HG03045 (cell line): ENCODE measurements around the gene COLEC12.

Source experiments
- ATAC-seq: cut with Tn5 transposase; IDR thresholded peaks from one replicate; pipeline ENCODE4 v1.9.1; 2021; ENCODE audit warnings: mild to moderate bottlenecking, moderate library complexity; ENCODE audit not compliant: unreplicated experiment

Gene COLEC12

GRCh38 chr18:364256-364826 lies 136.2 kb downstream of the COLEC12 start:
- no peak for ATAC-seq

- no peak for ATAC-seq
These were observed 137.0 kb downstream of the COLEC12 start for GRCh38 chr18:363301-364085.

DNA sequence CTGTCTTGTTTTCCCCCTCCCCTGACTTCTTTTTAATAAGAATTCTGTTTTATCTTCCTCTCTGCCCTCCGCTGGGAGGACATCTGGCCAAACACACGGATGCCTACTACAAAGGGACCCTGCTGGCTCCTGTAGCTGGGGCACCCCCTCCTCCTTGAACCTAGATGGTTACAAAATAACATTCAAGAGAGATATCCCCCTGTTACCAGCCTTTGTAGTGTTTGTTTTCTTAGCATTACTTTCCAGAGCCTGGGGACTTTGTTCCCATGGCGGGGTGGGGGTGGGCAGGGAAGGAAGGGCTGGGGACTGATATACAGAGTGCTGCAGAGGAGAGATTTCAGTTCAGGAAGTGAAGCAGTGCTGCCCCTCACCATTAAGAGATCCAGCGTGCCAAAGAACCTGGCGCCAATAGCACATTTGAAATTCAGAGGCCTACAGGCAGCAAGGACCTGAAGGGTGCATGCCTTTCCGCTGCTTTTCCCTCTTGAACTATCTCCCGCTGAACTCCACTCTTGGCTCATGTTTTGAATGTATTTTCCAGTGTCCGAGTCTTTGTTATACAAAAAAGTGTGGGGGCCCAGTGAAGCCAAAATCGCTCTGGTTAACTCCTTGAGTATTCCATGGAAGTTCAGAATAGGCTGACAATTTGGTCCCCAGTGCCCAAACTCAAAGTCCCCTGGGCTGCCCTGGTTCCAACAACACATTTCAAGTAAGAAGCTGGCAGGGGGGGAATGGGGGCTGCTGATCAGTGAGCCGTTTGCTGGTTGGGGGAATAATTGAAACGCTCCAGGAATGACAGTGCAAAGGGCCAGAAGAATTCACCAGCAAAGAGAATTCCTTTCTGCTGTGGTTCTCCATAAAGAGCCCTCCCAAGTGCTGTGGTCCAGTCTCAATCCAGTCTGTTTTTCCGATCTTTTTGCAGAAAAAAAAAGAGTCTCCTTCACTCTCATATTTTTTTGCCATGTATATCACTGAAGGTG lies 137.9 kb downstream of the COLEC12 start:
- ATAC-seq, result no peak

DNA sequence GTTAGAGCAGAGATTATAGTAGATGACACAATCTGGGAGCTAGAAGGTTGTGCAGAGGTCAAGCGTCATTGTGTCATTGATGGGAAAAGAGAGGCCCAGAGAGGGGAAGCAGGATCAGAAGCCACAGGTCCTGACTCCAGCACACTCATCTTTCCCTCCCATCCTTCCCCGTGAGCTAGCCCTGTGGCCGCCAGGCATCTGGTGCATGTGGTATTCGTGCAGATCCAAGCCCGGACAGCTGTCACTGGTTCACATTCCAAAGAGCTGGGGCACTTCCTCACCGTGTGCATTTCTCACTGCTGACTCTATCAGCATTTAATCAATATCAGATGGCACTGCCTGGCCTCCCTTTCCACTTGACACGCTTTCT lies 138.6 kb downstream of the COLEC12 start:
- ATAC-seq, result no peak

GRCh38 chr18:361100-361732 lies 139.3 kb downstream of the COLEC12 start:
- no peak for ATAC-seq

GRCh38 chr18:360676-361075 lies 139.8 kb downstream of the COLEC12 start:
- no peak for ATAC-seq

- ATAC-seq, result no peak
These were observed 143.7 kb downstream of the COLEC12 start for GRCh38 chr18:356778-357177.

GRCh38 chr18:355678-356077 lies 144.8 kb downstream of the COLEC12 start:
- ATAC-seq, result no peak

DNA sequence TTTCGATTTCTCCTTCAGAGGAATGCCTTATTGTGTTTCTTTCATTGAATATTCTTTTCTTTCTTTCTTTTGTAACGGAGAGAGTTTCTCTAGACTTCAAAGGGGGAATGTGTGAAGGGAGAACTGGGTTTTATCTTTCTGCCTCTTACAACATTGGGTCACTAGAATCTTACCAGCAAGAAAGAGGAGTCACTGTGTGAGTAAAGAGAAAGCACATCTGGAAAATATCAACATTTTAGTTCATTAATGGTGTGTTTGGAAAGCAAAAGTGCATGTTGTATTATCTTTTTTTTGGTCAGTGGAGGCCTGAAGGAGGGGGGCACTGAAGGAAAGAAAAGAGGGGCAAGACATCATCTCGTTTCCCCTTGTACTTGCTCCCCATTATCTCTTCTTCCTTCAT lies 146.0 kb downstream of the COLEC12 start:
- no peak for ATAC-seq

- ATAC-seq, result no peak
These were observed 146.5 kb downstream of the COLEC12 start for GRCh38 chr18:354003-354402.

DNA sequence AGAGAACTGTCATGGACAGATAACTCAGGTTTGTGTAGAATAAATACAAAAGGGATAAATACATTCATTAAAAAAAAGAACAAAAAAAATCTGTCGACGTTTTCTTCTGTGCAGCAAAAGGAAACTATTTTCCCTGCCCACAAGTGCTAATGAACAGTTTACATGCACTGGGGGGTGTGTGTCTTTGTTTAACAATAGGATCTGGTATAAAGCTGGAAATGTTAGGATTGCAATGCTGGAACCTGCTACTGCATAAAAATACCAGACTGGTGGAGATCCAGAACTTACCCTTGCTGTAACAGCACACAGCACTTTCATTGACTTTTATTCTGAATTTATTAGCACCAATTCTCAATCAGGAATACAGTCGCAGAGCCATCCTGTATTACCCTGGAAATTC lies 148.1 kb downstream of the COLEC12 start:
- ATAC-seq, result no peak

DNA sequence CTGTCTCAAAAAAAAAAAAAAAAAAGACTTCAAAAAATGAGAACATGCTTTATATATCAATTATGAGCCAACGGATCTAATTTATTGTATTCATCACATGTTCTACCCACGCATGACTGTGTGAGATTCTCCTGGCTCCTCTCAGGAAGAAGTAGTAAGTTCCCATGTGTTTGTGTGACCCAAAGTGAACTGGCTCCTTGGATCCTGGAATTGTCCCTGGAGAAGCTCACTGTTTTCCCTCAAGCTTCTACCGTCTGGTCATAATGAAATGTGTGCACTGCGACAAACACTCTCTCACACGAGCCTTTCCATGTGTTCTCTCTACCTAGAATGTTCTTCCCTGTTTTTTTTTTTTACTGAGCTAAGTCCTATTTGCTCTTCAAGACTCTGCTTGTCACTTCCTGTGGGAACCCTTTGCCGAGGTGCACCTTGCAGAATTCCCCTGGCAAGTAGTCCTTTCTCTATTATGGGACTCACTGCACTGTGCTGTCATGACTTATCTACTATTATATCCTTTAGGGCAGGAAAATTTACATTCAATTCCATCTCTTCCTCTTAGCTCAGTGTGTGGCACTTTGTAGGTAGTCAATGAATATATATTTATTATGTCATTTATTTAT lies 149.4 kb downstream of the COLEC12 start:
- no peak for ATAC-seq

DNA sequence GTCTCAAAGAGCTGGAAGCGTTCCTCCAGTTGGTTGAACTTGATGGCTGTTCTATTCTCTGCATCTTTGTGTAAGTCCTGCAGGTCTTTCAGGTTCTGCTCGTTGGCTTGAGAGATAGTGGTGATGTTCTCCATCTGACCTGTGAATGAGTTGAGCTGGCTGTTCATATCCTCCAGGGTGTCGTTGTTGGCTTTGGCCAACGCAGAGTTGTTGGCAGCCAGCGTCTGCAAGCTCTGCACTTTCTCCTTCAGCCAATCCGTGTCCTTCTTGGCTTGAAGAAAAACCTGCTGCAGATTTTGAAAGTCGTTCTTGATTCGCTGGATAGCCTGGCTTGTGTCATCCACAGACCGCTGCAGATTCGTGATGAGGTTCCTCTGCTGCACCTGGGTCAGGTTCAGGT lies 153.9 kb downstream of the COLEC12 start:
- ATAC-seq, result no peak

GRCh38 chr18:341102-341501 lies 159.4 kb downstream of the COLEC12 start:
- ATAC-seq, result no peak

DNA sequence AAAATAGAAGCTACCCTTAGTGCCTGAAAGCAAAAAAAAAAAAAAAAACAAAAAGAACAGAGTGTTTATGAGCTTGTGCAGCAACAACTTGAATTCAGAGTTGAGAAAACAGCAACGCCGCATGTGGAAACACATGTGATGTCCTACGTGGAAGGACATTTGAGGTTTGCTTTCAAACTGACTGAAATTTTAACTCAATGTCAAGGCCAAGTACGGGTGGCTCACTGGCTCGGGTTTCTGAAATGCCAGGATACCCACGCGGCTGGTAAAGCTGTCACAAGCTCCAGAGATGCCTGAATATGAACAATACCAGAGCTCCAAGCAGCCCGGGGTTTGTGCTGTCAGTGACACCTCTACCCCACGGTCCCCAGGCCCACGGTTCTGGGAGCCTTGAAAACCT lies 160.5 kb downstream of the COLEC12 start:
- ATAC-seq, result no peak

- no peak for ATAC-seq
These were observed 161.3 kb downstream of the COLEC12 start for GRCh38 chr18:339200-339599.

DNA sequence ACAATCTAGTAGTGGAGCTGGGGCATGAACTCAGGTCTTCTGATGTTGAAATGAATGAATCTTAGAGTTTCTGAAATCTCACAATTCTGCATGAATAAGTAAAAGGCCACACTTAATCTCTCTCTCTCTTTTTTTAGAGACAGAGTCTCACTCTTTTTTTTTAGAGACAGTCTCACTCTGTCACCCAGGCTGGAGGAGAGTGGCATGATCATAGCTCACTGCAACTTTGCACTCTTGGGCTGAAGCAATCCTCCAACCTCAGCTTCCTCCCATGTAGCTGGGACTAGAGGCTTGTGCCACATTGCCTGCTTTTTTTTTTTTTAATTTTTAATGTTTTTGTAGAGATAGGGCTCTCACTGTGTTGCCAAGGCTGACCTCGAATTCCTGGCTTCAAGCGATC lies 163.8 kb downstream of the COLEC12 start:
- ATAC-seq, result no peak

DNA sequence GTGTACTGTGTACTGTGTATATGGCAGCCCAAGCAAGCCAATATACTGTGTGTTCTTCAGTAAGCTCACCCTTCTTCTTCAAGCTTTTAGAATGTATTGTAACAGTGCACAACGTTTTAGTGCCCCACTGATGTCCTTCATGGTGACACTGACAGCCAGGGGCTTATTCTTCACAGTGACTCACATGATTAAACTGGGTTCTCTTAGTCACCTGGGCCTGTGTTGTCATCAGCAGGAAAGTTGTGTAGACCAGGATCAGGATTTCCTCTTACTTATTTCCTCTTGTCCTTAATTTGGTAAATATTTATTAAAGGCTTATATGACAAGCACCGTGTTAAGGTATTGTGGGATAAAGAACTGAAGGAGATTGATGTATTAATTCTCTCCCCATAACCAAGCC lies 164.8 kb downstream of the COLEC12 start:
- no peak for ATAC-seq

DNA sequence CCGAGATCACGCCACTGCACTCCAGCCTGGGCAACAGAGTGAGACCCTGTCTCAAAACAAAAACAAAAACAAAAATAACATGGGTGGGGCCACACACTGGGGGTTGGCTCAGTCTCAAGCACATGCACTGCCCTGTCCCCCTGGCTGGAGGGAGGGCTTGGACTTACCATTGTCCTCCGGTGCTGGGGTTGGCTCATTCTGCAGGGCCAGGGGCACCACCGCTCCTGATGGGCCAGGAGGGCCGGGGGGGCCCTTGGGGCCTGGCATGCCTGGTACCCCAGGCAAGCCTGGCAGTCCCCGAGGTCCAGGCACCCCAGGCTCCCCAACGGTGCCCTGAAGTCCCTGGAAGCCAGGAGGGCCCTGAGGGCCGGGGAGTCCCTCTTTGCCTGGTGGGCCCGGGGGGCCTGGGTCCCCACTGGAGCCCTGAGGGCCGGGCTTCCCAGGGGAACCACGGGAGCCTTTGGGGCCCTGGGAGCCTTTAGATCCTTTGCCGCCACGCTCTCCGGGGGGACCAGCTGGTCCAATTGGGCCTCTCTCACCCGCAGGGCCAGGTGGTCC lies 165.8 kb downstream of the COLEC12 start:
- no peak for ATAC-seq

DNA sequence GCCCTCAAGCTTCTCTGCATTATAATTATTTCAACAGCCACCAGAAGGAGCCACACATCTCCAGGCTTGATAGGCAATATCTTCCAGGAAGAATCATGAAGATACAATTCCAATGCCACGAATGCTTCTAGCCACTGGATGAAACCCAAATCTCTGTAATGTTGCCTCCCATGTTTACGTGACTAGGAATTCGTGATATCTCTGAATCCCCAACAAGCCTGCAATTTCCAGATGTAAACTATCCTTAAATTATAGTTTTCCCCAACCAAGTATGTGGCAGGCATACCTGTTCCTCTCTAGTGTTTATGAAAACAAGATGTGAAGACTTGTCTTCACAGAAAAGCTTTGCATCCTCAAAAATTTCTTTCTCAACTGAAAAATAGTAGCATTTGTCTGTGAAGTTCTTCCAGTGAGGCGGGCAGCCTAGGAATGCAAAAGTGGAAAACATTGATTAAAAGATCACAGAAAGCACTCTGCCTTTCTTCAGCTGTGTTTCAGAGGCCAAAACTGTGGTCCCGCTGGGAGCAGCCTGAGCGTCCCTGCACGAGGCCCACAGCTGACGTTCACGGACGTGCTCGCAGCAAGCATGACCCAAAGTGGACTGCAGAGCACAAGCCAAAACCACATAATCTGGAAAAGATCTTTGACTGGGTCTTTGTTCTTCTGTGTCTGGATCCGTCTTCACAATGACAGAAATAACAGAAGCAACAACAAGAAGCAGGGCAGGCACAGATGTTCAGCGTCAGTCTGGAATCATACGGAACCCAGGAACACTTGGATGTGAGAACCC lies 167.6 kb downstream of the COLEC12 start:
- no peak for ATAC-seq
